Measurements from ENCODE around the gene DLX1.
"Not testable (repeated sequence)": the region's sequence is repeated elsewhere in the genome, so short reads cannot be mapped to it uniquely, and the experiment has no call there.

Gene DLX1

DNA sequence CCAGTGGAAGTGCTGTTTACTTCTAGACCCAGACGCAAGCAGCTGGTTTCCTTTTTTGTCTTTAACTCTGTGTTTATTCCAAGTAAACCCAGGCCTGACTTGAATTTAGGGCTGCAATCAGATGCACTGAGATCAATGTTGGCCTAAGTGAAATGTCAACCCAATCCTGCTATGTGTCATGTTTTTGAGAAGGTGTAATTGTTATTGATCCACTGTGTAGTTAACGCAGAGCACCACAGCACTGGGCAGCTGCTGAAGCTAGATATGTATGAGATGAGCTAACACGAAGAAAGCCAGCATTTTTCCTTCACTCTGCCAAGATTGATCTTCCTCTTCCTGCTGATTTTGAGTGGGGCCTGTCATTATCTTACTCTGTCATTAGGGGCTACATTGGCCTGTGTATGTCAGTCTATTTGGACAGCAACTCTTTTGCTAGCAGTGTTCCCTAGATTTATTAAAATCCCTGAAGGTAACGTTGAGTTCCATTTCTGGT is 18.9 kb upstream of the DLX1 start:
- no peak for DNase-seq

- DNase-seq, result not testable (repeated sequence)
Measured at GRCh38 chr2:172067905-172068304, 17.4 kb upstream of the DLX1 start.

DNA sequence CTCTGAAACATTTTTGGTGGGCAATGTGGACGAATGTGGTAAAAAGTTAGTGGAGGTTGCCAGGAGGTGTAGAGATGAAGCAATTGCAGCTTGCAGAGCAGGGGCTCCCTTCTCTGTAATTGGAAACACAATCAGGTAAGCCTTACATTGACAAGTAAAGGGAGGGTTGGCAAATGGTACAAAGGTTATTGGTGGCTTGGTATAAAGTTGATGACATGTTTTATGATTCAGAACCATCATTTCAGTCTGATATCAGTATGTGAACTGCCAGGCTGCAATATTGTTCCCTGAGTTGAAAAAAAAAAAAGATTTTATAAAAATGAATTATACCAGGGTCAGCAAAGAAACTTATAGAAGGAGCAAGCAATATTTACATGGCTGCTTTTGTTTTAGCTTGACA is 14.4 kb upstream of the DLX1 start:
- DNase-seq, result no peak

DNA sequence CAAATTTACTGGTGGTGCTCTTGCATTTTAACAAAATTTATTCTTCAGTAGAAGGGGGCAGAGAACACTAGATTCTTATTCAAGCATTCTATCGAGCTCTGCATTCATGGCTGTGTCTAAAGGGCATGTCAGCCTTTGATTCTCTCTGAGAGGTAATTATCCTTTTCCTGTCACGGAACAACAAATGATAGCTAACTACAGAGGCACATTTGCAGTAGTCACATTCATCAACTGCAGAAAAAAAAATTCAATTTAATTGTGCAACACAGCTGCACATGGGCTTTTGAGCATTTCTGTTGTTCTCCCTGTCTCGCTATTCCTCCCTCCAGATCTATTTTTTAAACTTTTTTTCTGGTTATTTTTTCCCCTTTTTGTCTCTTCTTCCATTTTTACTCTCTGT is 13.0 kb upstream of the DLX1 start:
- no peak for DNase-seq

DNA sequence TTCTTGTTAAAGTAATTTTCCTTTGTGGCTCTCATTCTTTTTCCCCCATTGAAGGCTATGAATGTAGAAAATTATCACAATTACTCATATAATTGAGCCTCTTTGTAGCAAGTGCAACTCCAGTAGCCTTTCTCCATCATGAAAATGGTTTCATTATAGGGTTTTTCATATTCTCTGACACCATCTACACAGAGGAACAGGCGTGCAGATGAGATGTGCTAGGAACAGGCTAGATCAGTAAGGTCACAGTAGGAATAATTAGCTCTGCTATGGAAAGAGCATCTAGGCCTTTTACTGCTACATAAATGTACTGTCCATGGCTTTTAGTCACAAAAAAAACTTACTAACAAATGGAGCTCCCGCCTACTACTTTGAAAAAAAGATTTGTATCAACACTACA is 12.6 kb upstream of the DLX1 start:
- no peak for DNase-seq

GRCh38 chr2:172073518-172073917 is 11.8 kb upstream of the DLX1 start:
- DNase-seq, result no peak

- DNase-seq, result no peak
Measured at GRCh38 chr2:172074254-172074653, 11.1 kb upstream of the DLX1 start.

- no peak for DNase-seq
Measured at GRCh38 chr2:172079416-172079815, 5.9 kb upstream of the DLX1 start.

DNA sequence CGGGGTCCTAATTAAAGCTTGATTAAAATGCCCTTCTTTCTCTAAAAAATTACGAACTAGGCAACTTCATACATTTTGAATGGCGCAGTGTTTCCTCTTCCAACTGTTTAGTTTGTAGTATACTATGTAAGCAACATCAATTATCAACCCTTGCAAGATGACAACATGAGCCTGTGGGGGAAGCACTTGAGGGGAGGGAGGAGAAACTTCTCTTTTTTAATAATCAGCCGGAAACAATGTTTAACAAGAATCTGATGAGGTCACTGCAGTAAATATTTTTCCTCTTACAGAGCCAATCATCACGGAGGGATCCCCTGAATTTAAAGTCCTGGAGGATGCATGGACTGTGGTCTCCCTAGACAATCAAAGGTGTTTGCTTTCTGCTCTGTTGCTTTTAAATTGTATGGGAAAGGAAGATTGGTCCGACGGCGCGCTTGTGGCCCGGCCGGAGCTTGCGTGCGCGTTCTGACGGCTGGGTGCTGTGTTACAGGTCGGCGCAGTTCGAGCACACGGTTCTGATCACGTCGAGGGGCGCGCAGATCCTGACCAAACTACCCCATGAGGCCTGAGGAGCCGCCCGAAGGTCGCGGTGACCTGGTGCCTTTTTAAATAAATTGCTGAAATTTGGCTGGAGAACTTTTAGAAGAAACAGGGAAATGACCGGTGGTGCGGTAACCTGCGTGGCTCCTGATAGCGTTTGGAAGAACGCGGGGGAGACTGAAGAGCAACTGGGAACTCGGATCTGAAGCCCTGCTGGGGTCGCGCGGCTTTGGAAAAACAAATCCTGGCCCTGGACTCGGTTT is 5.3 kb upstream of the DLX1 start:
- DNase-seq, result no peak

- no peak for DNase-seq
Measured at GRCh38 chr2:172080641-172081220, 4.6 kb upstream of the DLX1 start.

DNA sequence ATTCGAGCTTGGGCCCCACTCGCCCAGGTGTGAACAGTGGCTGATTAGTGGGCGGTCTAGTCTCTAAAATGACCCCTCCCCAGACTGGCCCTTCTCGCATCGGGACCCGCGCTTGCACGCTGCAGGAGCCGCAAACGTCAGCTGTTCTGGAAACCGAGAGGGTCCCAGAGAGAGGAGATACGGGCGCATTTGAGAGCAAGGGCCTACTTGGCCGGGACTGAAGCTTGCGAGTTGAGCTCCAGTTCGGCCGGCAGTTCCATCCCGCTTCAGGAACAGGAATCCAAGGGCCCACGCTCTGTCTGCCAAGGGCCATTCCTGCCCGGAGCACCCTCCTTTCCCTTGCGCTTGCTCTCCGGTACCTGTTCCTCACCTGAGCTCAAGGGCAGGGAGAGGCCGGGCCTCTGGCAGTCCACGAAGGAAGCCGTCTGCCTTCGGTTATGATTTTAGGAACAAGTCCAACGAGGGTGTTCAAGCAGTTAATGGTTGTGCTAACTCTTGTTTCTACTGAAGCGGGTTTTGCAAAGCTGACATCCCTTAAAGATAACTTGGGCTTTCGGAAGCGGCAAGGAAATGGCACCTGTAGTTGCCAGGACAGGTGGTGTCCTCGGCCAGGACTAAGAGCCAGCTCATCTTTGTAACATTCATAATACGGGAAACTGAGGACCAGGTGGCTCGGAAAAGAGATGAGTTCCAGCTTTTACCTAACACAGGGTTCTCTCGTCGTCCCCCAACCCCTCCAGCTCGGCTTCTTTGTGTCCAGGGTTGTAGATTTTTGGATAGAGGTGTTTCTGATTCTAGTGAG is 3.9 kb upstream of the DLX1 start:
- DNase-seq, result no peak

GRCh38 chr2:172082105-172082943 is 3.0 kb upstream of the DLX1 start:
- DNase-seq, result no peak

DNA sequence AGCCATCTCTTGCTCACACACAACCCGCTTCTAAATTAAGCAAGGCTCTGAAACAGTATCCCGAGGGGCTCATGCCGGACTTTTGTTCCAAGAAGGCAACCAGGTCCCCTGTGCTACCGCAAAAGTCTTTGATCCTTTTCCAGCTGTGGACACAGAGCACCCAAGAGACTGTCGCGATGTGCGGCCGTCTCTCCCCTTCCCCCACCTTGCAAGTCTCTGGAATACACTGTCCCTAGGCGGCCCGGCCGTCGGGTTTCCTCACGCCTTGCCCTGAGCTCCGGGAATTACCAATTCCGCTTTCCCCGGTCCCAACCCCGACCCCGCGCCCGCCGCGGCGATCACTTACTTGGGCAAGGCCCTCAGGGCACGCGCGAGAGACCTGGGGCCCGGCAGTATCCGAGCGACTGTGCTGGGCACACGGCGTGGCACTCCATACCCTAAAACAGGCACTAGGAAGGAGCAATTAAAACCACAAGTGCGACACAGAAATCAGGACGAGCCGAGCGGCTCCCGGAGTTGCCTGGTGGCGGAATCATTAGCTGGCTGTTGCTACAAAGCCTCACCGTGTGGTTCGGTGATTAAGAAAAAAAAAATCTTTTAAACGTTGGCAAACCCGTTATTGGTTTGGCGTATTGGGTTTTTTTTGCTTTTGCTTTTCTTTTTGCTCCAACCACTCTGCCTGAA is 2.2 kb upstream of the DLX1 start:
- no peak for DNase-seq

DNA sequence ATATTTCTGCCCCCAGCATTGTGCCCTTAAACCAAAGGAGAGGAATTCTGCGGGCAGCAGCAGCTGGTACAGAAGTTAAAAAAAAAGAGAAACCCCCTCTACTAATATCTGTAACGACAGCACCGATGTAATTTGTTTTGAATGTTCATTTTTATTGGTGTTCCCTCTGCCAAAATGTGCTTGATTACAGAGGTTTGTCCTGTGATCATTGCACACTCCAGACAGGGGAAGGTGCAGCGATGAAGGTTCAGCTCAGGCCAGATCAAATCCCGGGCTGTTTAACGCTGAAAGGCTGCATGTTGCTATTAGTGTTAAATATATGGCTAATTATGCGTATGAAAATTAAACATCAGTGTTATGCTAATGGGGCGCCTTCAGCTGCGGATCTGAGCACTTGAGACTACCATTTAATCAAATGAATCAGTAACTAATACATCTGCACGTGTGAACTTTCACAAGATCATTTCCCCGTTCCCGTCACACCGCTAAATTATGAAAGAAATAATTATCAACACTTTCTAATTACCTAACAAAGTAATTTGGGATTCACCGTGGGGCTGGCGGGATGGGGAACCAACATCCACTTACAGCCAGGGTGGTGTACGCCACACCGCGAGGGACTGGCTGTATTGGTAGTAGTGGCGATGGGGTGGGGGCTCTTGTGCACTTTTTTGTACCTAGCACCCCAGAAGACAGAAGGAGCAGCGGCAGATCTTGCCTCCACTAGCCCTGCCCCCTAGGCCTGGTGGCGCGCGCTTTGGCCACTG is 1.5 kb upstream of the DLX1 start:
- DNase-seq, result no peak

DNA sequence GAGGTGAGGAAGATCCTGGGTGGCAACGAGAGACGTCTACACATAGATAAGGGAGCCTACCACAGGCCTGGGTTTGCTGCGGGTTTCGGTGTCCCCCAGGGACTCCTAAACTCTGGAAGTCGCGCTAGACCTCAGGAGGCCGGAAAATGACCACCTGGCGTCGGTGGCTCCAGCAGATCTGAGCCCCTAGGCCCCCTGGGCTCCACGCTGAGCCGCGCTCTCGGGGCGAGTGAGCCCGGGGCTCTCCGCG is 987 bp upstream of the DLX1 start:
- DNase-seq, result peak; percentile 48

- peak; percentile 80 for DNase-seq
Measured at GRCh38 chr2:172084645-172085459, 455 bp upstream of the DLX1 start.

DNA sequence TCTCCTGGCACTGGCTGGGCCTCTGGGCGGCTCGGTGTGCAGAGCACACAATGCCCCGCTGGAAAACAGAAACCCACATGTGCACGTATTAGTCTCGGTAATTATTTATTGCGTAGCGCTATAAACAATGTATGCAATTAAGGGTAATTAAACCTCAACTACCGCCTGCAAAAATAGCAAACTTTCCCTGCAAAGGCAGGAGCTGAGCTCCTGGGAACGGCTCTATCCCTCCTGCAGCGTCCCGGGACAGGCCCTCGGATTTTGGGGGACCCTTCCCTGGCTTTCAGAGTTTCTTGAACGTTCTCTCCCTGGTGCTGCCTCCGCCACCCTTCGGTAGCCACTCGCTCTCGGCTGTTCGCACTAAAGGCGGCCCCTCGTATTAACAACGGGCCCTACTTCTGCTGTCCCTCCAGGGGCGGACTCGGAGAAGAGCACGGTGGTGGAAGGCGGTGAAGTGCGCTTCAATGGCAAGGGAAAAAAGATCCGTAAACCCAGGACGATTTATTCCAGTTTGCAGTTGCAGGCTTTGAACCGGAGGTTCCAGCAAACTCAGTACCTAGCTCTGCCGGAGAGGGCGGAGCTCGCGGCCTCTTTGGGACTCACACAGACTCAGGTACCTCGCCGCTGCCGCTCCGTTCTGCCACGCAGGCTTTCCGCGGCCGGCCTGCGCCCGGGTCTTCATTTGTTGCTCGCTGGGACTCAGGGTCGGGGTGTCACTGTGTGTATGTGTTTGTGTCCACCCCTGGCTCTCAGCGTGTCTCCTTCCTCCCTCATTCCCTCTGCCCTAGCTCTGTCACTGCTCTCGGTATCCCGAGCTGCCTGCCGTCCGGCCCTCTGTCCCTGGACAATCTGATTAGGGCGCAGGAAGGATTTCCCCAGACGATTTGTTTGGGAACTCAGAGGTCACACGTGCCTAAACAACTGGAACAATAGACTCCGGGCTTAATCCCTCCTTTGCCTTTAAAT is 1.2 kb downstream of the DLX1 start:
- no peak for DNase-seq

GRCh38 chr2:172087207-172087779 is 2.0 kb downstream of the DLX1 start:
- no peak for DNase-seq

DNA sequence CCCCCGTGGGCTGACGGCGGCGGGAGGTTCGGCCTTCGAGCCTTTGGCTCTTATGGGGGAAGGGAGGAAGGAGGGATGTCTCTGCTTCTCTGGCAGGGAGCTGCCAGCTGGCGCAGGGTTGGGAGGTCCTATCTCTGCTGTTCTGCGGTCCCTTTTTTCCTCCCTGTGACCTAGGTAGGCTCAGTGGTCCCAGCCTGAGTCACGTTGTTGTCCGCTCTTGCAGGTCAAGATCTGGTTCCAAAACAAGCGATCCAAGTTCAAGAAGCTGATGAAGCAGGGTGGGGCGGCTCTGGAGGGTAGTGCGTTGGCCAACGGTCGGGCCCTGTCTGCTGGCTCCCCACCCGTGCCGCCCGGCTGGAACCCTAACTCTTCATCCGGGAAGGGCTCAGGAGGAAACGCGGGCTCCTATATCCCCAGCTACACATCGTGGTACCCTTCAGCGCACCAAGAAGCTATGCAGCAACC is 2.5 kb downstream of the DLX1 start:
- no peak for DNase-seq
